Tibial artery (tissue), 4 donors: ENCODE data around the gene NDRG4.
A peak's percentile ranks its signal among the peaks of the same experiment; 100 is the strongest.

ENCODE experiments used
- DNase-seq, 2 donors: peaks; one replicate each; pipeline ENCODE4 v3.0.0-alpha.2; 2019
- H3K27ac ChIP-seq, 2 donors: fragments of 200-600 bp; sonication (generic) in 1 of 2; 1 replicate in 1 of 2; 2 replicates in 1 of 2; pipeline ENCODE4 v1.5.1; 2018 to 2019; ENCODE audit warnings: mild to moderate bottlenecking in 1 of 2
- H3K27me3 ChIP-seq, 2 donors: fragments of 200-600 bp; sonication (generic) in 1 of 2; one replicate each; pipeline versions ENCODE4 v1.5.1 to v1.6.0; 2016 to 2019
- H3K36me3 ChIP-seq, 3 donors: fragments of 200-600 bp; sonication (generic) in 2 of 3; one replicate each; pipeline ENCODE4 v1.5.1; 2016 to 2019; ENCODE audit warnings: mild to moderate bottlenecking in 2 of 3
- H3K4me1 ChIP-seq, 4 donors: fragments of 200-600 bp; sonication (generic) in 2 of 4; 1 replicate in 3 of 4; 2 replicates in 1 of 4; pipeline ENCODE4 v1.5.1; 2016 to 2019
- H3K4me3 ChIP-seq, 2 donors: fragments of 200-600 bp; sonication (generic) in 1 of 2; 1 replicate in 1 of 2; 2 replicates in 1 of 2; pipeline ENCODE4 v1.5.1; 2018 to 2019; ENCODE audit warnings: mild to moderate bottlenecking in 2 of 2
- H3K9me3 ChIP-seq, 3 donors: fragments of 200-600 bp; sonication (generic) in 1 of 3; one replicate each; pipeline ENCODE4 v1.5.1; 2016 to 2019
- intact Hi-C: fragments of 100-400 bp; cut with DNase I; formaldehyde crosslinking; loops from one replicate; pipeline ENCODE4 v1.15.0; 2023; ENCODE audit warnings: low total_unique reads
- TF ChIP-seq, protein P1 (sequence below), 2 experiments: fragments of 200-600 bp in 1 of 2; fragments of 450-650 bp in 1 of 2; IDR thresholded peaks; one replicate each; pipeline ENCODE4 v1.5.1; 2017 to 2019; ENCODE audit warnings: antibody characterized with exemption in 2 of 2, mild to moderate bottlenecking in 1 of 2, moderate library complexity in 1 of 2

The NDRG4 gene

DNA sequence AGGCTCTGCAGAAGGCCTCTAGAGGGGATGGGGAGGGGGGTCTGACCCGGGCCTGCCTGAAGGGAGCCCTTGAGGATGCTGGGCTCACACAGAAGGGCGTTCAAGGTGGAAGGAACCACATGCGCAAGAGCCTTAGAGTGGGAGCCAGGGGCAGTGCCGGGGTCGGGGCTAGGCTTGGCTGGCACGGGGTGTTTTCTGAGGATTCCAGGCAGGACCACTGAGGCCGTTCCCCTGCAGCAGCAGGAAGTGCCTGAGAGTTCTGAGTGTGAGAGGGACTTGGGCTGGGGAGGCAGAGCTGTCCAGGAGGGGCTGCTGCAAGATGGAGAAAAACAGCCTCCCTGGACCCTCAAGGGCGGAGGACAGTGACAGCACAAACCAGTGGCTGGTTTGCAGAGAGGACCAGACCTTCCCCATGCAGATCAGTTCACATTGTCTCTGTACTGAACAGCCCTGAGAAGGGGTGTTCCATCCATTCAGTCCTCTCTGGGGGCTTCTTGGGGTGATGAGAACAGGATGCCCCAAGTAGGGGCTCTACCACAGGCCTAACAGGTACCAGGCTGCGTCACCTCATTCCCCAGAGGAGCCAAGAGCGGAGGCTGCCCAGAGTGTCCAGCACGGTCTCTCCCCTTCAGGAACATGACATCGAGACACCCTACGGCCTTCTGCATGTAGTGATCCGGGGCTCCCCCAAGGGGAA is 3.4 kb downstream of the NDRG4 start:
- Histone ChIP-seq H3K36me3 (no peaks in the 10 kb centered on the region), H3K27ac (no peak overlapping the region), H3K4me1 (peaks cover 0 to 18% (median 9%) of the 10 kb centered on the region in 4 donors), H3K9me3 (no peaks in the 10 kb centered on the region), H3K27me3 (peaks cover 0 to 67% of the 10 kb centered on the region in 2 donors), H3K4me3 (no peak overlapping the region)
- peak in 1 of 2 donors; percentile 44 for DNase-seq
- TF ChIP-seq, protein P1, sequence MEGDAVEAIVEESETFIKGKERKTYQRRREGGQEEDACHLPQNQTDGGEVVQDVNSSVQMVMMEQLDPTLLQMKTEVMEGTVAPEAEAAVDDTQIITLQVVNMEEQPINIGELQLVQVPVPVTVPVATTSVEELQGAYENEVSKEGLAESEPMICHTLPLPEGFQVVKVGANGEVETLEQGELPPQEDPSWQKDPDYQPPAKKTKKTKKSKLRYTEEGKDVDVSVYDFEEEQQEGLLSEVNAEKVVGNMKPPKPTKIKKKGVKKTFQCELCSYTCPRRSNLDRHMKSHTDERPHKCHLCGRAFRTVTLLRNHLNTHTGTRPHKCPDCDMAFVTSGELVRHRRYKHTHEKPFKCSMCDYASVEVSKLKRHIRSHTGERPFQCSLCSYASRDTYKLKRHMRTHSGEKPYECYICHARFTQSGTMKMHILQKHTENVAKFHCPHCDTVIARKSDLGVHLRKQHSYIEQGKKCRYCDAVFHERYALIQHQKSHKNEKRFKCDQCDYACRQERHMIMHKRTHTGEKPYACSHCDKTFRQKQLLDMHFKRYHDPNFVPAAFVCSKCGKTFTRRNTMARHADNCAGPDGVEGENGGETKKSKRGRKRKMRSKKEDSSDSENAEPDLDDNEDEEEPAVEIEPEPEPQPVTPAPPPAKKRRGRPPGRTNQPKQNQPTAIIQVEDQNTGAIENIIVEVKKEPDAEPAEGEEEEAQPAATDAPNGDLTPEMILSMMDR (IDR thresholded peaks at IDR 0.05), result no peak
- intact Hi-C loops, result loop anchor here (10.0 kb wide), 1 partner anchor 251 kb away; no protein-coding TSS in a partner anchor

DNA sequence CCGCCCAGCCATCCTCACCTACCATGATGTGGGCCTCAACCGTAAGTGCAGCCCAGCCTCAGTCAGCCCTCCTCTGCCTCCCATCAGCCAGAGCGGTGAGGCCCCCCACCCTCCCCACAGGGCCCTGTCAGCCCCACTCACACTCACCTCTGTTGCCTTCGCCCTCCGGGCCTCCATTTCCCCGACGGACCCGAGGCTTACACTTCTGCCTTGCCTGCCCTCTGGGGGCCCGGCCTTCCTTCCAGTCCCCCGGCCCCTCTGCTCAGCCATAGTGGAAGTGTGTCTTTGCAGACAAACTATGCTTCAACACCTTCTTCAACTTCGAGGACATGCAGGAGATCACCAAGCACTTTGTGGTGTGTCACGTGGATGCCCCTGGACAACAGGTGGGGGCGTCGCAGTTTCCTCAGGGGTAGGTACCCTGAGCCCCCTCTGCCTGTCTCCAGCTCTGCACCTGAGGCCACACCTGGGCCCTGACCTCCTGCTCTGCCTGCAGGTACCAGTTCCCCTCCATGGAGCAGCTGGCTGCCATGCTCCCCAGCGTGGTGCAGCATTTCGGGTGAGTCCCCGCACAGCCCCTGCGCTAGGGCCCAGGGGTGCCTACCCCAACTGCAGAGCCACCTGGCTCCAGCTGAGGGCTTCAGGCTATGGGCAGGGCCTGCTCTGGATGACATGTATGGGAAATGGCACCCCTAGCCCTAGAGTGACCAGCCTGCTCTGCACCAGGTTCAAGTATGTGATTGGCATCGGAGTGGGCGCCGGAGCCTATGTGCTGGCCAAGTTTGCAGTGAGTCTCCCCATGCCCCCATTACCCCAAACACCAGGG is 4.1 kb downstream of the NDRG4 start:
- DNase-seq, result peak in 1 of 2 donors; percentile 55
- TF ChIP-seq, protein P1 (IDR thresholded peaks at IDR 0.05), result no peak
- Histone ChIP-seq H3K27me3 (peaks cover 0 to 69% of the 10 kb centered on the region in 2 donors), H3K9me3 (no peaks in the 10 kb centered on the region), H3K36me3 (no peaks in the 10 kb centered on the region), H3K4me3 (no peak overlapping the region), H3K4me1 (peaks cover 0 to 18% (median 9%) of the 10 kb centered on the region in 4 donors), H3K27ac (no peak overlapping the region)
- intact Hi-C loops, result loop anchor here (10.0 kb wide), 1 partner anchor 251 kb away; no protein-coding TSS in a partner anchor

DNA sequence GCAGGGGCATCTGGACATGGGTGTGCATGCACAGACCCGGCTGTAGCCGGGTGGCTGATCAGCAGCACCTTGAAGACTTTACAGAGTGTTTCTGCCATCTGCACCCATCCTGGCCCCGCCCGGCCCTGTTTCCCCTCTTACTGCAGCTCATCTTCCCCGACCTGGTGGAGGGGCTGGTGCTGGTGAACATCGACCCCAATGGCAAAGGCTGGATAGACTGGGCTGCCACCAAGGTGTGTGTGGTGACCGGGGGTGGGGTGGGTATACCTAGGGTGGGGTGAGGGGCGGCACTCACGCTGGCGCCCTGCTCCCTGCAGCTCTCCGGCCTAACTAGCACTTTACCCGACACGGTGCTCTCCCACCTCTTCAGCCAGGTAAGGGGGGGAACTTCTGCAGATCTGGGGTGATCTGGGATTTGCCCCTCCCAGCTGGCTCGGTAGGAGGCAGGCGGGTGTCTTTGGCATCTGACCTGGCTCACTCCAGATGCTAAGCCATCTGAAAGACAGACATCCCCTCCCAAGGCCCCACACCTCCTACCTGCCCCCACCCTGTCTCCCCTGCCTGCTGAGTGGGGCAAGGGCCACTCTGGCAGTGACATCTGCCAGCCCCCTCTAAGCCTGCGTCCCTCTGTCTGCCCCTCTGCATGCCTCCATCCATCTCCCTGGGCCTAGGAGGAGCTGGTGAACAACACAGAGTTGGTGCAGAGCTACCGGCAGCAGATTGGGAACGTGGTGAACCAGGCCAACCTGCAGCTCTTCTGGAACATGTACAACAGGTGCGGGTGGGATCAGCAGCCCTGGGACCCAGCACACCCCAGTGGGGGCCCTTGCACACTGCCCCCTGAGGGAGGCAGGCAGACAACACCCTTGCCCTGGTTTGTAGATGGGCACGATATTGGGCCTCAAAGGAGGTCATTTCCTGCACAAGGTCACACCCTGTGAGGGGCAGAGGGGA is 6.6 kb downstream of the NDRG4 start:
- no peaks in the 10 kb centered on the region for H3K9me3 ChIP-seq
- intact Hi-C loops, result loop anchor here (10.0 kb wide), 1 partner anchor 248 kb away; no protein-coding TSS in a partner anchor
- no peaks in the 10 kb centered on the region for H3K36me3 ChIP-seq
- peaks cover 0 to 51% of the 10 kb centered on the region in 2 donors for H3K27me3 ChIP-seq
- no peak overlapping the region for H3K4me3 ChIP-seq
- peaks cover 0 to 2% (median under 1%) of the 10 kb centered on the region in 4 donors for H3K4me1 ChIP-seq
- peak in 1 of 2 donors; percentile 62 for DNase-seq
- no peak overlapping the region for H3K27ac ChIP-seq
- TF ChIP-seq, protein P1 (IDR thresholded peaks at IDR 0.05), result no peak

DNA sequence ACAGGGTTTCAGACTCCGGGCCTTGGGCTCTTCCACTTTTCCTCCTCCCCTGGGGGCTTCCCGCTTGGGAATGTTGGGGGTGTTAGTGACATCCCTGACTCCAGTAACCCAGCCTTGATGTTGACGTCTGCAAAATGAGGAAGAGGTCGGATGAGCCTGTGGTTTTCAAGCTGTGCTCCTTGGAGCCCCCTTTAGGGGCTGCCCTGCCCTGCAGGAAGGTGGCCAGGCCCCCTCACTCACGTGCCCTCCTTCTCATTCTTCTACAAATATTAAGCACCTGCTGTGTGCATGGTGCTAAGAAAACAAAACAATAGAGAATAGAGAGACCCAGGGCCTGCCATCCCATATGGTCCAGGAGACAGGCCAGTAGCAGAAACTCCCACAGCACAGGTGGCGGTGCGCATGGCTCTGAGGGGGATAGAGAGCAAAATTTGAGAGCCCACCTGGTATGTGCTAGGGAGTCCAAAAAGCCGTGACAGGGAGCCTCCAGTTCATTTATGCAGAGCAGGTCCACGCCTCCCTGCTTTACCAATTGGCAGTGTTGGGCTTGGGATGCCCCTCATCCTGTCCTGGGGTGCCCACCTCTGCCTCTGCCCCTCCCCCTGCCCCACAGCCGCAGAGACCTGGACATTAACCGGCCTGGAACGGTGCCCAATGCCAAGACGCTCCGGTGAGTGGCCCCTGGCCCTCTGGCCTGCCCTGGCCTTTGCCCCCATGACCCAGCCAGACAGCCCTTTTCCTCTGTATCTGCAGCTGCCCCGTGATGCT is 7.4 kb downstream of the NDRG4 start:
- H3K36me3 ChIP-seq, result no peaks in the 10 kb centered on the region
- intact Hi-C loops, result loop anchor here (10.0 kb wide), 1 partner anchor 247 kb away; no protein-coding TSS in a partner anchor

More for the DNA sequence above, 7.4 kb downstream of the NDRG4 start:
- peak in 1 of 2 donors; percentile 56 for DNase-seq
- Histone ChIP-seq H3K27ac (no peak overlapping the region), H3K27me3 (peaks cover 0 to 42% of the 10 kb centered on the region in 2 donors), H3K4me3 (no peak overlapping the region), H3K4me1 (no peaks in the 10 kb centered on the region), H3K9me3 (no peaks in the 10 kb centered on the region)
- TF ChIP-seq, protein P1 (IDR thresholded peaks at IDR 0.05), result no peak
